ENCODE measurements around the gene STXBP5.

DNA sequence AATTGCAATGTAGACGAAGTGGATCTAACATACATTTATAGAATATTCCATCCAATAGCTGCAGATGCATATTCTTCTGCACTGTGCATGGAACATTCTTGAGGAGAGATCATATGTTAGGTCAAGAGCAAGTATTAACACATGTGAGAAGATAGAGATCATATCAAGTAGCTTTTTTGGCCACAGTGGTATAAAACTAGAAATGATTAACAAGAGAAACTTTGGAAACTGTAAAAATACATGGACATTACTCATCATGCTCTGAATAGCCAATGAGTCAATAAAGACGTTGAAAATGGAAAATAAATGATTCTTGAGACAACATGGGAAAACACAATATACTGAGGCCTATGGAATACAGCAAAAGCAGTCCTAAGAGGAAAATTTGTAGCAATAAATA lies 94.2 kb downstream of the STXBP5 start:
- no peak for TF ChIP-seq EZH2phosphoT487 (IDR thresholded peaks at IDR 0.05; ENCODE audit: borderline replicate concordance, low read length)
- TF ChIP-seq, protein P1, sequence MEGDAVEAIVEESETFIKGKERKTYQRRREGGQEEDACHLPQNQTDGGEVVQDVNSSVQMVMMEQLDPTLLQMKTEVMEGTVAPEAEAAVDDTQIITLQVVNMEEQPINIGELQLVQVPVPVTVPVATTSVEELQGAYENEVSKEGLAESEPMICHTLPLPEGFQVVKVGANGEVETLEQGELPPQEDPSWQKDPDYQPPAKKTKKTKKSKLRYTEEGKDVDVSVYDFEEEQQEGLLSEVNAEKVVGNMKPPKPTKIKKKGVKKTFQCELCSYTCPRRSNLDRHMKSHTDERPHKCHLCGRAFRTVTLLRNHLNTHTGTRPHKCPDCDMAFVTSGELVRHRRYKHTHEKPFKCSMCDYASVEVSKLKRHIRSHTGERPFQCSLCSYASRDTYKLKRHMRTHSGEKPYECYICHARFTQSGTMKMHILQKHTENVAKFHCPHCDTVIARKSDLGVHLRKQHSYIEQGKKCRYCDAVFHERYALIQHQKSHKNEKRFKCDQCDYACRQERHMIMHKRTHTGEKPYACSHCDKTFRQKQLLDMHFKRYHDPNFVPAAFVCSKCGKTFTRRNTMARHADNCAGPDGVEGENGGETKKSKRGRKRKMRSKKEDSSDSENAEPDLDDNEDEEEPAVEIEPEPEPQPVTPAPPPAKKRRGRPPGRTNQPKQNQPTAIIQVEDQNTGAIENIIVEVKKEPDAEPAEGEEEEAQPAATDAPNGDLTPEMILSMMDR (IDR thresholded peaks at IDR 0.05; ENCODE audit: low read depth, low read length, poor library complexity, severe bottlenecking): no peak

Measured in DOHH2 (cell line).